ENCODE data around the gene NOS1.

- TF ChIP-seq CTCF (IDR thresholded peaks at IDR 0.05), result peak; percentile 72 to 87 (median 82)
- no peak for TF ChIP-seq POLR2A (IDR thresholded peaks at IDR 0.05)
Observed at GRCh38 chr12:117367006-117367638, 5.7 kb upstream of the NOS1 start.
